Omental fat pad (tissue), 4 donors: ENCODE results near the gene WASL. TPM values are rescaled to one million over a fixed set of nuclear protein-coding genes. Genes with fewer than 3 reads are reported as not detected.
"Not testable (repeated sequence)": the region's sequence is repeated elsewhere in the genome, so short reads cannot be mapped to it uniquely, and the experiment has no call there.

ENCODE experiments used
- ATAC-seq: fragments of 150-250 bp; one replicate; pipeline ENCODE4 v1.9.1; 2016; ENCODE audit warnings: mild to moderate bottlenecking, moderate library complexity; ENCODE audit not compliant: low FRiP score
- DNase-seq: peaks from one replicate; pipeline ENCODE4 v3.0.0-alpha.2; 2019; ENCODE audit warnings: low spot score
- total RNA-seq, 4 donors: library from RNA; depleted of rRNA; stranded (reverse); fragments of >200 nt; gene quantifications; one replicate each; pipeline ENCODE4 v1.1.0, GENCODE V29; 2016
- TF ChIP-seq, protein P1 (sequence below), 3 donors: fragments of 450-650 bp; IDR thresholded peaks; one replicate each; pipeline ENCODE4 v1.5.1; 2016 to 2017; ENCODE audit warnings: antibody characterized with exemption in 3 of 3, mild to moderate bottlenecking in 3 of 3, moderate library complexity in 2 of 3

WASL gene
- total RNA-seq: 10 to 100 TPM; 23.8 to 30.9 (median 27.6) TPM

GRCh38 chr7:123748734-123749536 is at the start of gene WASL:
Gene WASL (minus strand): TSS chr7:123749003. CDS start chr7:123748734, 269 bp downstream.
- DNase-seq (peak; percentile 72), ATAC-seq (peak; percentile 96)
- TF ChIP-seq, protein P1, sequence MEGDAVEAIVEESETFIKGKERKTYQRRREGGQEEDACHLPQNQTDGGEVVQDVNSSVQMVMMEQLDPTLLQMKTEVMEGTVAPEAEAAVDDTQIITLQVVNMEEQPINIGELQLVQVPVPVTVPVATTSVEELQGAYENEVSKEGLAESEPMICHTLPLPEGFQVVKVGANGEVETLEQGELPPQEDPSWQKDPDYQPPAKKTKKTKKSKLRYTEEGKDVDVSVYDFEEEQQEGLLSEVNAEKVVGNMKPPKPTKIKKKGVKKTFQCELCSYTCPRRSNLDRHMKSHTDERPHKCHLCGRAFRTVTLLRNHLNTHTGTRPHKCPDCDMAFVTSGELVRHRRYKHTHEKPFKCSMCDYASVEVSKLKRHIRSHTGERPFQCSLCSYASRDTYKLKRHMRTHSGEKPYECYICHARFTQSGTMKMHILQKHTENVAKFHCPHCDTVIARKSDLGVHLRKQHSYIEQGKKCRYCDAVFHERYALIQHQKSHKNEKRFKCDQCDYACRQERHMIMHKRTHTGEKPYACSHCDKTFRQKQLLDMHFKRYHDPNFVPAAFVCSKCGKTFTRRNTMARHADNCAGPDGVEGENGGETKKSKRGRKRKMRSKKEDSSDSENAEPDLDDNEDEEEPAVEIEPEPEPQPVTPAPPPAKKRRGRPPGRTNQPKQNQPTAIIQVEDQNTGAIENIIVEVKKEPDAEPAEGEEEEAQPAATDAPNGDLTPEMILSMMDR (IDR thresholded peaks at IDR 0.05): no peak

DNA sequence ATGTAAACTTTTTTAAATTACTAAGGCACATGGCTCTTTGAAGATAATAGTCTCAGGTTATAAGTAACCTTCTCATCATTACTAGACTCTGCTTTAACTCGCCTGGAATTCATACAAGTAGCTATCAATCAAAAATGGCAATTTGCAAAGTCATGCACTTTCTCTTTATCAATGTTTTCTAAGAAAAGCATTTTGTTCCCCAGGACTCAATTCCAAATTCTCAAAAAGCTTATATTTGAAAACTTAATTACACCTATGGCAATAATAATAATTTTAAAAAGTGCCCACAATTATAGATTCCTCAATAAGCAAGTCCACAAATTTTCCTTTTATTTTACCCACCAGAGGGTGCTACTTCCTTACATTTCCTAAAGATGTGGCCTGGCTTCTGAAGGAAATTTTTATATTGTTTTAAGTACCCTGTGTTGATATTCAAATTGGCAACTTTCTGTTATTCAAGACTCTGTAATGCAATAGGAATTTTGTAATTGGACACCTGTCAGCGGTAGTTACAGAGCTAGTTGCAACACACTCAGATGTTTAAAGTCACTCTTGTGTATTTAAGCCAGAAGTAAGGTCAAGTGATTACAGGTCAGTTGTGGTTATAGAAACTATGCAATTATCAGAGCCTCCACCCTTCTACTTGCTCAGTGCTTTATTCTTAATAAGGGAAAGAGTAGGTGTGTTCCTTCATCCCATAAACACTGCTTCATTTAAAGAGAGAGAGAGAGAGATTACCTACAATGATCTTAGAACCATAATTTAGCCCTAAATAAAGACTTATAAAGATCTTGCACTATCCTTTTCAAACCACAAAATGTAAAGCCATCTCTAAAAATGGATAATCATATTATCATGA is 49.1 kb upstream of the WASL start:
- peak; percentile 94 for ATAC-seq
- TF ChIP-seq, protein P1 (IDR thresholded peaks at IDR 0.05): no peak
- DNase-seq: no peak

- TF ChIP-seq, protein P1 (IDR thresholded peaks at IDR 0.05): no peak
- DNase-seq: no peak
- ATAC-seq: no peak
These were observed 47.8 kb upstream of the WASL start for GRCh38 chr7:123796568-123796967.

DNA sequence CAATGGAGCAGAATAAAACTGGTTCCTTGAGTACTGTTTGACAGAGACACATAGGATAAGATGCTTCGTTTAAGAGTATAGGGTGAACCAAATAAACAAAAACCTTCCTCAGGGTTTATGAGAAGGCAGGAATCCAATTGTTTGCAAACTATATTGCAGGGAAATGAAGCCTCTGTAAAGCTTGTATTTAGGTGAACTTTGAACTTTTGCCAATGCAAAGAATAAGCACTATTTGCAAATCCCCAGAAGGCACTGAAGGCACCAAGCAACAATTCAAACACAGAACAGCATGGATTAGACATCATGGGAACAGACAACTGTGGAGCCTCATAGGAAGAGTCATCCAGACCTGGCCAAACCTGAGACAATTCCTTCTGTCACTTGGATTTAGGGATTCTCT is 47.1 kb upstream of the WASL start:
- no peak for DNase-seq
- TF ChIP-seq, protein P1 (IDR thresholded peaks at IDR 0.05): no peak
- ATAC-seq: no peak

GRCh38 chr7:123795116-123795515 is 46.3 kb upstream of the WASL start:
- not testable (repeated sequence) for DNase-seq, ATAC-seq

DNA sequence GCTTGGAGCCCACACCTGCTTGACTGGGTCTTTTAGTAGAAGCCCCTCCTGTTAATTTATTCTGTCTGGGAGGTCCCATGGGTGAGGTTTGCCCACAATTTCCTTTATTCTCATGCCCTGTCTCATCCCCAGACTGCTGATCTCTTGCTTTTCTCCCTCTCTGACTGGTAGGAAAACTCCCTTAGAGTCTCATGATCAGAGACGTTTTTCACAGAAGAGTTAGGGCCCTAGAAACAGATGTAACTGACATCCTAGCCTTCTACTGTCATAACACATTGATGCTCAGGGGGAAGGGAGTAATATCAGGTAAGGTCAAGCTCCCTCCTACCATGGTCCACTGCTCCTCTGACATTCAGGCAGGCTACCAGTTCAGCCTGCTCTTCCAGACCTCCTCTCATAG is 43.7 kb upstream of the WASL start:
- TF ChIP-seq, protein P1 (IDR thresholded peaks at IDR 0.05): no peak
- ATAC-seq: no peak
- no peak for DNase-seq

GRCh38 chr7:123791001-123791400 is 42.2 kb upstream of the WASL start:
- ATAC-seq (no peak), DNase-seq (no peak)
- TF ChIP-seq, protein P1 (IDR thresholded peaks at IDR 0.05): no peak
